Measurements from ENCODE around the gene SH3GLB1. TPM values are rescaled to one million over a fixed set of nuclear protein-coding genes. Genes with fewer than 3 reads are reported as not detected.

Gene SH3GLB1
- total and polyA plus RNA-seq, 10 of the 15 experiments (the other 5 are each of a cell fraction or from before 2014, with no cell fraction given) = 18.0 to 59.0 (median 36.5) TPM

DNA sequence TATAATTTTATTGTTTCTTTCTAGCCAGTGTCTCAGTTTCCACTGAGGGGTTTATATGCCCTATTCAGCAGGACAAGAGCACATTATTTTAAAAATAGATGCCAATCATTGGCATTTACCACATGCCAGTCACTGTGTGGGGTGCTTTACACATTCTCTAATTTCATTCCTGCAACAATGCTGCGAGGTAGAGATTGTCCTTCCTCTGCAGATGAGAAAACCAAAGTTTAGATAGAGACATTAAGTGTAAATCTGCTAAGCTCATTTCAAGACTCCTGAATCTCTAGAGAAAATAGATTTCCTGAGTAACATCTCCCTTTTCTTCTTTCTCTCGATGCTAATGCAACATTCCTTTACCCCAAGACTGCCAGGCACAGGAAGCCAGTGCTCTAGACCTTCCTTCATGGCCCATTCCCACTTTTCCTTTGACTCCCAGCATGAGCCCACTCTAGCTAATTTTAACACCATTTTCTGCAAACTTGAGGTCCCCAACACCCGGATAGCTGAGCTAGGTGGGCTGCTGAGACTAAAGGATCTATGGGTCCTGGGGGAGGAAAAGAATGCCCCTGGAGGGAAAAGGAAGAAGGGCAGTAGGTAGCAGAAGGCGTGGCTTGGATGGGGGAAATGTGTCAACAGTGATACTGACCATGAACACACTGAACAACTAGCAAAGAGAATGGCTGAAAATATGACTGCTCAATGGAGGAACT lies 50.0 kb downstream of the SH3GLB1 start (continued):
- no peak for TF ChIP-seq ZNF622 (IDR thresholded peaks at IDR 0.05)

DNA sequence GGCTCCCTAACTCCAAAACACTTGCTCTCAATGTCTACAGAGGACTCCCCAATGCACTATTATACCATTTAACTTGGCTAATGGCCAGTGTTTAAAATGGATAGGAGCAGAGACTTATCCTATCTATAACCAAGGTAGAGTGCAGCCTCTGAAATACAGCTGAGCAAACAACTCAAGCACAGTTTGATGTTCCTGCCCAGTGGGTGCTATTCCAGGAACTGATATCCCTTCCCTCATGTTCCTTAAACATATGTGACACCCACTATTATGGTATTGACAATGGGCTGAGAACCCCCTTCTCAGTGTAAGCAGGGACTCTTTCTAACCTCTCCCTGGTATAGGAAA lies 51.7 kb downstream of the SH3GLB1 start:
- no peak for DNase-seq (ENCODE audit: low read depth, low spot score)
- no peak overlapping the region for H3K4me2 ChIP-seq (ENCODE audit: control insufficient read depth, insufficient read depth)
- H3K9ac ChIP-seq (ENCODE audit: control insufficient read depth, insufficient read depth, low read length) = no peak overlapping the region
- TF ChIP-seq, protein P1, sequence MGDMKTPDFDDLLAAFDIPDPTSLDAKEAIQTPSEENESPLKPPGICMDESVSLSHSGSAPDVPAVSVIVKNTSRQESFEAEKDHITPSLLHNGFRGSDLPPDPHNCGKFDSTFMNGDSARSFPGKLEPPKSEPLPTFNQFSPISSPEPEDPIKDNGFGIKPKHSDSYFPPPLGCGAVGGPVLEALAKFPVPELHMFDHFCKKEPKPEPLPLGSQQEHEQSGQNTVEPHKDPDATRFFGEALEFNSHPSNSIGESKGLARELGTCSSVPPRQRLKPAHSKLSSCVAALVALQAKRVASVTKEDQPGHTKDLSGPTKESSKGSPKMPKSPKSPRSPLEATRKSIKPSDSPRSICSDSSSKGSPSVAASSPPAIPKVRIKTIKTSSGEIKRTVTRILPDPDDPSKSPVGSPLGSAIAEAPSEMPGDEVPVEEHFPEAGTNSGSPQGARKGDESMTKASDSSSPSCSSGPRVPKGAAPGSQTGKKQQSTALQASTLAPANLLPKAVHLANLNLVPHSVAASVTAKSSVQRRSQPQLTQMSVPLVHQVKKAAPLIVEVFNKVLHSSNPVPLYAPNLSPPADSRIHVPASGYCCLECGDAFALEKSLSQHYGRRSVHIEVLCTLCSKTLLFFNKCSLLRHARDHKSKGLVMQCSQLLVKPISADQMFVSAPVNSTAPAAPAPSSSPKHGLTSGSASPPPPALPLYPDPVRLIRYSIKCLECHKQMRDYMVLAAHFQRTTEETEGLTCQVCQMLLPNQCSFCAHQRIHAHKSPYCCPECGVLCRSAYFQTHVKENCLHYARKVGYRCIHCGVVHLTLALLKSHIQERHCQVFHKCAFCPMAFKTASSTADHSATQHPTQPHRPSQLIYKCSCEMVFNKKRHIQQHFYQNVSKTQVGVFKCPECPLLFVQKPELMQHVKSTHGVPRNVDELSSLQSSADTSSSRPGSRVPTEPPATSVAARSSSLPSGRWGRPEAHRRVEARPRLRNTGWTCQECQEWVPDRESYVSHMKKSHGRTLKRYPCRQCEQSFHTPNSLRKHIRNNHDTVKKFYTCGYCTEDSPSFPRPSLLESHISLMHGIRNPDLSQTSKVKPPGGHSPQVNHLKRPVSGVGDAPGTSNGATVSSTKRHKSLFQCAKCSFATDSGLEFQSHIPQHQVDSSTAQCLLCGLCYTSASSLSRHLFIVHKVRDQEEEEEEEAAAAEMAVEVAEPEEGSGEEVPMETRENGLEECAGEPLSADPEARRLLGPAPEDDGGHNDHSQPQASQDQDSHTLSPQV (IDR thresholded peaks at IDR 0.05) = no peak
- TF ChIP-seq SIX5 (IDR thresholded peaks at IDR 0.05; ENCODE audit: low read depth, low read length, severe bottlenecking) (no peak), CREM (IDR thresholded peaks at IDR 0.05; ENCODE audit: low read depth) (no peak), TAF1 (IDR thresholded peaks at IDR 0.05; ENCODE audit: borderline replicate concordance, low read depth, low read length) (no peak), JUNB (IDR thresholded peaks at IDR 0.05) (no peak), STAT3 (IDR thresholded peaks at IDR 0.05; ENCODE audit: low read depth, low read length) (no peak), FOXK2 (IDR thresholded peaks at IDR 0.05) (no peak), EP300 (IDR thresholded peaks at IDR 0.05; ENCODE audit: borderline replicate concordance in 1 of 2, control insufficient read depth in 1 of 2, low read depth in 2 of 2, low read length in 2 of 2) (no peak), TBL1XR1 (IDR thresholded peaks at IDR 0.05; ENCODE audit: low read depth, low read length) (no peak), MXI1 (IDR thresholded peaks at IDR 0.05; ENCODE audit: low read depth, low read length) (no peak), ESRRA (IDR thresholded peaks at IDR 0.05; ENCODE audit: low read length) (no peak), TCF3 (IDR thresholded peaks at IDR 0.05; ENCODE audit: borderline replicate concordance, insufficient read depth, low read depth, low read length) (no peak)
- TF ChIP-seq, protein P2, sequence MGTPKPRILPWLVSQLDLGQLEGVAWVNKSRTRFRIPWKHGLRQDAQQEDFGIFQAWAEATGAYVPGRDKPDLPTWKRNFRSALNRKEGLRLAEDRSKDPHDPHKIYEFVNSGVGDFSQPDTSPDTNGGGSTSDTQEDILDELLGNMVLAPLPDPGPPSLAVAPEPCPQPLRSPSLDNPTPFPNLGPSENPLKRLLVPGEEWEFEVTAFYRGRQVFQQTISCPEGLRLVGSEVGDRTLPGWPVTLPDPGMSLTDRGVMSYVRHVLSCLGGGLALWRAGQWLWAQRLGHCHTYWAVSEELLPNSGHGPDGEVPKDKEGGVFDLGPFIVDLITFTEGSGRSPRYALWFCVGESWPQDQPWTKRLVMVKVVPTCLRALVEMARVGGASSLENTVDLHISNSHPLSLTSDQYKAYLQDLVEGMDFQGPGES (IDR thresholded peaks at IDR 0.05) = no peak
- TF ChIP-seq, protein P3, sequence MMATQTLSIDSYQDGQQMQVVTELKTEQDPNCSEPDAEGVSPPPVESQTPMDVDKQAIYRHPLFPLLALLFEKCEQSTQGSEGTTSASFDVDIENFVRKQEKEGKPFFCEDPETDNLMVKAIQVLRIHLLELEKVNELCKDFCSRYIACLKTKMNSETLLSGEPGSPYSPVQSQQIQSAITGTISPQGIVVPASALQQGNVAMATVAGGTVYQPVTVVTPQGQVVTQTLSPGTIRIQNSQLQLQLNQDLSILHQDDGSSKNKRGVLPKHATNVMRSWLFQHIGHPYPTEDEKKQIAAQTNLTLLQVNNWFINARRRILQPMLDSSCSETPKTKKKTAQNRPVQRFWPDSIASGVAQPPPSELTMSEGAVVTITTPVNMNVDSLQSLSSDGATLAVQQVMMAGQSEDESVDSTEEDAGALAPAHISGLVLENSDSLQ (IDR thresholded peaks at IDR 0.05) = no peak

More for the DNA sequence above, 51.7 kb downstream of the SH3GLB1 start:
- no peaks in the 10 kb centered on the region for H4K20me1 ChIP-seq (ENCODE audit: control insufficient read depth, insufficient read depth)
- H2AFZ ChIP-seq (ENCODE audit: control insufficient read depth, low read depth, low read length) = no peak overlapping the region
- peak; percentile 9 for ATAC-seq
- POLR2A ChIA-PET = no interaction called here
- RAD21 ChIA-PET (ENCODE audit: unreplicated experiment) = interaction anchor here (0.7 kb wide), 1 partner anchor 325 kb away, joined by 3 read pairs; no protein-coding TSS in a partner anchor
- no TSS peak for BruUV-seq (replicated peaks)
- H3K36me3 ChIP-seq (ENCODE audit: control insufficient read depth in 2 of 2, insufficient read depth in 2 of 2, low read length in 1 of 2) = no peaks in the 10 kb centered on the region
- in situ Hi-C loops (cut with MboI) = no loop called here
- no peaks in the 10 kb centered on the region for H3K79me2 ChIP-seq (ENCODE audit: control insufficient read depth, insufficient read depth, low read length)
- no peak overlapping the region for H3K4me3 ChIP-seq
- H3K27ac ChIP-seq (ENCODE audit: control insufficient read depth, insufficient read depth) = no peak overlapping the region
- SMC1A ChIA-PET (ENCODE audit: uncharacterized antibody, unreplicated experiment) = interaction anchor here (0.5 to 0.9 kb wide), 2 partner anchors 12 to 638 kb away, joined by 3 read pairs; no protein-coding TSS in a partner anchor
- no peak for FAIRE-seq
- 0 out of 4 replicates have a peak, but pooled peaks cover 0 to 2% of the 10 kb centered on the region in 2 experiments for H3K27me3 ChIP-seq (replicated peaks in 1 of 2; ENCODE audit: control insufficient read depth in 2 of 2, insufficient read depth in 2 of 2, low read length in 1 of 2)
- no peaks in the 10 kb centered on the region; the same call in 1 of the 2 replicates for H3K4me1 ChIP-seq (ENCODE audit: control insufficient read depth, insufficient read depth, low read length)
- intact Hi-C loops (cut with micrococcal nuclease; ENCODE audit: unreplicated experiment) = no loop called here
- CTCF ChIA-PET = interaction anchor here (1.0 kb wide), 1 partner anchor 20 kb away, joined by 3 read pairs; no protein-coding TSS in a partner anchor
- H3K9me3 ChIP-seq (replicated peaks; ENCODE audit: control insufficient read depth, insufficient read depth, low read length) = no peaks in the 10 kb centered on the region; the same call in 2 of the 3 replicates
